Fibroblast of pulmonary artery (primary cell): ENCODE results near the gene ARL4D.
A peak's percentile ranks its signal among the peaks of the same experiment; 100 is the strongest.
"Not testable (repeated sequence)": the region's sequence is repeated elsewhere in the genome, so short reads cannot be mapped to it uniquely, and the experiment has no call there.

Experiments
- DNase-seq: peaks from one replicate; pipeline ENCODE4 v3.0.0-alpha.2; 2010; ENCODE audit warnings: low read depth
- H3K4me3 ChIP-seq: replicated peaks from 2 replicates; pipeline ENCODE4 v1.5.1; 2011; ENCODE audit warnings: low read depth, mild to moderate bottlenecking, control low read depth, low read length, moderate library complexity
- TF ChIP-seq, protein P1 (sequence below): IDR thresholded peaks from 2 replicates; pipeline ENCODE4 v1.5.1; 2011; ENCODE audit warnings: mild to moderate bottlenecking, control low read depth, low read length, inconsistent platforms; ENCODE audit errors: missing control alignments

Gene ARL4D

DNA sequence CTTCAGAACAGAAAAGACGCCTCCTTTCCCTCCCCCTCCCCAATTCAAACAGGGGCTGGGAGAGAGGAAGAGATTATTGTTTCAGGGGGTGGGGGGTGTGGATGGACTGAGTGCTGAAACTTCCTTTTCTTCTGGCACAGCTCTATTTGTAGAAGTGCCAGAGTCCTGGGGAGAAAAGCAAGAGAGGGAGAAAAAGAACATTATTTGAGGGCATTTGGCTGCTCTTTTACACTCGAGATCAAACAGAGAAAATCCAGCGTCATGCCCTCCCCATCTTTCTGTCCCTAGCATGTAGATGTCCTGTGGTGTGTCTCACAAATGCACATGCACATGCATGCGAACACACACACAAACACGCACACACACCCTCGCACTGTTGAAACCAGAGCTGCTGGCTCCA, 13.0 kb downstream of the ARL4D start:
- TF ChIP-seq, protein P1, sequence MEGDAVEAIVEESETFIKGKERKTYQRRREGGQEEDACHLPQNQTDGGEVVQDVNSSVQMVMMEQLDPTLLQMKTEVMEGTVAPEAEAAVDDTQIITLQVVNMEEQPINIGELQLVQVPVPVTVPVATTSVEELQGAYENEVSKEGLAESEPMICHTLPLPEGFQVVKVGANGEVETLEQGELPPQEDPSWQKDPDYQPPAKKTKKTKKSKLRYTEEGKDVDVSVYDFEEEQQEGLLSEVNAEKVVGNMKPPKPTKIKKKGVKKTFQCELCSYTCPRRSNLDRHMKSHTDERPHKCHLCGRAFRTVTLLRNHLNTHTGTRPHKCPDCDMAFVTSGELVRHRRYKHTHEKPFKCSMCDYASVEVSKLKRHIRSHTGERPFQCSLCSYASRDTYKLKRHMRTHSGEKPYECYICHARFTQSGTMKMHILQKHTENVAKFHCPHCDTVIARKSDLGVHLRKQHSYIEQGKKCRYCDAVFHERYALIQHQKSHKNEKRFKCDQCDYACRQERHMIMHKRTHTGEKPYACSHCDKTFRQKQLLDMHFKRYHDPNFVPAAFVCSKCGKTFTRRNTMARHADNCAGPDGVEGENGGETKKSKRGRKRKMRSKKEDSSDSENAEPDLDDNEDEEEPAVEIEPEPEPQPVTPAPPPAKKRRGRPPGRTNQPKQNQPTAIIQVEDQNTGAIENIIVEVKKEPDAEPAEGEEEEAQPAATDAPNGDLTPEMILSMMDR = no peak
- no peak overlapping the region for H3K4me3 ChIP-seq
- DNase-seq = no peak

DNA sequence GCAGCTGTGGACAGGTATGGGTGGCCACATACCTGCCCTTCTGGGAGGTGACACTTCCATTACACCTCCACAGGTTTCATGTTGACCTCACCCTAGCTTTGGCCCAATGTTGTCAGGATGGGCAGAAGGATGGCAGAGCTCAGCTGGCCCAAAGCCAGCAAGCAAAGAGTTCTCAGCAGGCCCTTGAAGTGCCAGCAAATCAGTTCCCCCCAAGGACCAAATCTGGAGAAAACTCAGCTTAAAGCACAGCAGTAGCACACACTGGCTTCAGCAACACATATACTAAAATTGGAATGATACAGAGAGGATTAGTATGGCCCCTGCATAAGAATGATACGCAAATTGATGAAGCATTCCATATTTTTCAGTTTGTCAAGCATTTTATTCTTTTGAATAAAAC, 13.4 kb downstream of the ARL4D start:
- TF ChIP-seq, protein P1 = no peak
- DNase-seq = no peak
- no peak overlapping the region for H3K4me3 ChIP-seq

DNA sequence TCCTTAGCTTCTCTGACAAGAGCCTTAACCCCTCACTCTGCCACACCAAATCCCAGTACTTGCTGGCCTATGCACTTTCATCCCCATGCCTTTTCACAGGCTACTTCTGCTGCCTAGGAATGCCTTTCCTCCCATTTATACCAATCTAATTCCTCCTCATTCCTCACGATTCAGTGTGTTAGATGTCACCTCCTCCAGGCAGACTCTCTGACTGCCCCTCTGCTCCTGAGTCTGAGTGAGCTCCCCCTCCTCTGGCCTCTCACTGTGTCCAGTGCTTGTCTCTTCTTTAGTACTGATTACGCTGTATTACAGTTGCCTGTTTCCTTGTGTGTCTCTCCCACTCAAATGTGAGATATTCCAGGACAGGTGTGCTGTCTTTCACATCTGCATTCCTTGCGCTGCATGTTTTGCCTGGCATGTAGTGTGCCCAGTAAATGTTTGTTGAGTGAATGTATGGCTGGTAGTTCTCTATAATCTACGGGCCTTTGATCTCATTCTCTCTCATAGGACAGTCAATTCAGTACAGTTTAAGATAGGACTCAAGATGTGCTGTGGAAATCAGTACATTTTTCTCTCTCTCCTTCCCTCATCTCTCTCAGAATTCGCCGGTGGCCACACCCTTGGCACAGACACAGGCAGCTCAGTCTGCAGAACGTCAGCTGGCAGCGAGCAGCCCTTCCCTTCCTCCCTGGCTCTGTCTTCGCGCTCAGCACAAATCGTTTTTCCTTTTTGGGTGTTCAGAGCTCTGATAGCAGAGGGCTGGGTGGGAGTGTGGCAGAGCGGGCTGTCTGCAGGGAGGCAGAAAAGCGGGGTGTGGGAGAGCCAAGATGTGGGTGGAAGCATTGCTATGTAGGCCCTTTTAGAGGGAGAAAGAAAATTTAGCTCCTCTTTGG, 18.5 kb downstream of the ARL4D start:
- peak; percentile 70 for DNase-seq
- TF ChIP-seq, protein P1 = no peak
- H3K4me3 ChIP-seq = no peak overlapping the region

DNA sequence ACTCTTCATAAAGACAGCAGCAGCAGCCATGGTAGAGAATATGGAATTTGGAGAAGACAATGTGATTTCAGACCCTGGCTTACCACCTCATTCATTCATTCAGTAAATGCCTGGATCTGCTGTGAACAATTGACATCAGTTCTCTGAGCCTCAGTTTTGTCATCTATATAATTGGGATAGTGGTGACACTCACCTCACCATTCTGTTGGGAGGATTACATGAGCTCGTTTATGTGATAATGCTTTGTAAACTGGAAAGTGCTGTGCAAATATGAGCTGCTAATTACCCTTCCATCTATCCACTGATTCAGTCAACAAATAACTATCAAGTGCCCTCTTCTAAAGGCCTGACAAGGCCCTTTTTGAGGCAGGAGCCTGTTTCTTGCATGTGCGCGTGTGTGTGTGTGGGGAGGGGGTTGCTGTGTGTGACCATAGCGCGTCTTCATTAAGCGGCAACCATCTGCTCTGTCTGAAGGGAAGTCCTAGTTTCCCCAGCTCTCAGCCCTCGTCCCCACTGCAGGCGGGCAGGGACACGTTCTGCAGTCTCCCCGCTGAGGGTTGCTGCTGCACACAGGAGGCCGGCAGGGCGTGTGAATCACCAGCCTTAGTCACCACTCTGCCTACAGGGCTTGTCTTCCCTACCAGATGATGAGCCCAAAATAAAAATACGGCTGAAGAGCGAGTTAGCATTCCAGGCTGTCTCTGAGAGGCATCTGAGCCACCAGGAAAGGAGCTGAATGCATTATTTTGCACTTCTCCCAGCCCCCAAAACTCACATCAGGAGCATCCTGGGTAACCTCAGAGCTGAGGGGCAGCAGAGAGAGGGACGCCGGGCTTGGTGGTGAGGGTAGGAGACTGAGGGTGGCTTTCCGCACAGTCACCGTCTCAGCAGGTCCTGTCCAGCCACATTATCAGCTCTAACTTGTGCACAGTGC, 19.9 kb downstream of the ARL4D start:
- peak; percentile 79 for DNase-seq
- H3K4me3 ChIP-seq = no peak overlapping the region
- TF ChIP-seq, protein P1 = peak; percentile 5

DNA sequence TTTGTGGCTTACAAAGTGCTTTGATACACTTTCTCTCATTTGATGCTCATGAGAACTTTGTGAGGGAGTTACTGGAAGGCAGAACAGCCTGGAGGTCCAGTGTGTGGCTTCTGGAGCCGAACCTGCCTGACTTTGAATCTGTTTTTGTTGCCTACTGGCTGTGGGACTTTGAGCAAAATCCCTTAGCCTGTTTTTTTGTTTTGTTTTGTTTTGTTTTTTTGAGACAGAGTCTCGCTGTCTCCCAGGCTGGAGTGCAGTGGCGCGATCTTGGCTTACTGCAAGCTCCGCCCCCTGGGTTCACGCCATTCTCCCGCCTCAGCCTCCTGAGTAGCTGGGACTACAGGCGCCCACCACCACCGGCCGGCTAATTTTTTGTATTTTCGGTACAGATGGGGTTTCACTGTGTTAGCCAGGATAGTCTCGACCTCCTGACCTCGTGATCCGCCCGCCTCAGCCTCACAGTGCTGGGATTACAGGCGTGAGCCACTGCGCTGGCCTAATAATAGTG, 20.6 kb downstream of the ARL4D start:
- not testable (repeated sequence) for DNase-seq, H3K4me3 ChIP-seq

DNA sequence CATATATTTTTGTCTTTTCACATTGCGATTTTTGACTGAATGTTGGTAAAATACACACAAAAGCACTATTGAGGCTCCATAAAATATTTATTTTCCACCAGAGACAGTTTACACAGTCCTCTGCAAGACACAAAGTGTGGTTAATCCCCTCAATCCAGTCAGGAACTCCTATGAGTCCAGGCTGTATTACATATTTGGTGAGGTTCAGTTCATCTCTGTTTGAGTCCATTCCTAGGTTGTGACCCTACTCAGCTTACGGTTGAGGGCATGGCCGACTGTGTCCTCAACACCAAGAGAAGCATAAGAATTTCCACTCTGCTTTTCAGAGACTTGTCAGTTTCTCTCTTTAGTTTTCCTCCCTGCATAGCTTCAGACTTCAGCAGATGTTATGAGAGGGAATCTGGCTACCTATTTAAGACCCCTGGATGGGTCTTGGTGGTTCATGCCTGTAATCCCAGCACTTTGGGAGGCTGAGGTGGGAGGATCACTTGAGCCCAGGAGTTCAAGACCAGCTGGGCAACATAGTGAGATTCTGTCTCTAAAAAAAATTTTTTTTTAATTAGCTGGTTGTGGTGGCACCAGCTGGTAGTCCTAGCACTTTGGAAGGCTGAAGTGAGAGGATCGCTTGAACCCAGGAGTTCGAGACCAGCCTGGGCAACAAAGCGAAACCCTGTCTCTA, 25.1 kb downstream of the ARL4D start:
- TF ChIP-seq, protein P1 = no peak
- no peak for DNase-seq
- H3K4me3 ChIP-seq = no peak overlapping the region
